Skeletal muscle satellite cell (primary cell): Measurements from ENCODE around the gene BID. TPM values are rescaled to one million over a fixed set of nuclear protein-coding genes. Genes with fewer than 3 reads are reported as not detected.
"Not testable (repeated sequence)": the region's sequence is repeated elsewhere in the genome, so short reads cannot be mapped to it uniquely, and the experiment has no call there.

Experiments used
- H3K27me3 ChIP-seq: 2 replicates; pipeline ENCODE4 v1.7.0; 2013; ENCODE audit warnings: low read length; ENCODE audit not compliant: control insufficient read depth, insufficient read depth
- H3K36me3 ChIP-seq: 2 replicates; pipeline ENCODE4 v1.7.0; 2013; ENCODE audit warnings: mild to moderate bottlenecking, control low read depth, low read length; ENCODE audit not compliant: insufficient read depth
- H3K4me1 ChIP-seq: 2 replicates; pipeline ENCODE4 v1.7.0; 2013; ENCODE audit warnings: low read length; ENCODE audit not compliant: control insufficient read depth, insufficient read depth
- H3K4me2 ChIP-seq: 2 replicates; pipeline ENCODE4 v1.7.0; 2013; ENCODE audit warnings: mild to moderate bottlenecking, low read length
- H3K4me3 ChIP-seq: 2 replicates; pipeline ENCODE4 v1.7.0; 2013; ENCODE audit warnings: low read length
- H3K9ac ChIP-seq: 2 replicates; pipeline ENCODE4 v1.7.0; 2013; ENCODE audit warnings: mild to moderate bottlenecking, low read depth, low read length, moderate library complexity
- H3K9me3 ChIP-seq: replicated peaks from 2 replicates; pipeline ENCODE4 v1.7.0; 2013; ENCODE audit warnings: mild to moderate bottlenecking, control low read depth, low read length
- small RNA-seq: library from RNA; depleted of rRNA; stranded (forward); fragments of <200 nt; gene quantifications from one replicate; pipeline ENCODE3, GENCODE V24; 2012

The BID gene

DNA sequence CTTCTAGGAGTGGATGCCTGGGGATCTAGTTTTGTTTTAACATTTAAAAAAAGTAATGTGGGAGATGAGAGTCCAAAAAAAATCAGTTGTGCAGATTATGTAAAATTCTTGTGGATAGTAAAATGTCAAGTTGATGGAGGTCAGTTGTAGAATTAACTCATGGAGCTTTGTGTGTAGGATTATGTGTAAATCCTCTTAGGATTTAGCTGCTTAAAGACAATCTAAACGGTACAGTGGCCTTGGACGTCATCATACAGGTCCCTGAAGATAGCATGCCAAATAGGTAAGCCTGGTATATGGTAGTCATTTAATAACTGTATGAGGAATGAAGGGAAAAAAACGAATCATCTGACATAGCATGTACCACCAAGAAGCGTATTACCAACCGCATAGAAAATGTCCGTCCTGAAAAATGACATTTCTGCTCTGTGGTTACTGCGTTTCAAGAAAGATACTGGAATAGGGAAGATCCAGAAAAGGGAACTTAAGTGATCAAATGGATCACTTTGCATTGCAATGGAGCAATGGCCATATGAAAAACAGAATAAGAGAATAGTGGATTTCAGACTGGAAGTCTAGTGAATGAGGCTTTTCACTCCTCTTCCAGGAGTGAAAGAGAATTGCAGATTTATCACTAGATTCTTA, 74.5 kb downstream of the BID start:
- Histone ChIP-seq H3K9me3 (no peaks in the 10 kb centered on the region), H3K36me3 (peaks cover 9% of the 10 kb centered on the region), H3K4me2 (no peak overlapping the region), H3K27me3 (no peaks in the 10 kb centered on the region), H3K9ac (no peak overlapping the region), H3K4me1 (no peaks in the 10 kb centered on the region), H3K4me3 (no peak overlapping the region)

DNA sequence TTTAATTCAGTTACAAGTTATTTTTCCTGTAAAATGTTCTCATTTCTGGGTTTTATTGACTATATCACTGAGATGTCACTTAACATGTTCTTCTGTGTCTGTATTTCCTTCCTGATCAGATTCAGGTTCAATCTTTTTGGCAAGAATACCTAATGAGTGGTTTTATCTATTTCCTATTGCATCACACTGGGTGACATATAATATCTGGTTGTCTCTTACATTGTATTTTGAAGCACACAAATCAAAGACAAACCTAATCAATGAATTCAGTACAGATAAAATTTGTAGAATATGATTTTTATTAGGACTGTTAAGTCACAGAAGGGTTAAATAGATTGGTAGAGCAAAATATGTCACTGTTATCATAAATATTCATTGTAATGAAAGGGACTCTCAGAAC, 75.3 kb downstream of the BID start:
- Histone ChIP-seq H3K4me1 (no peaks in the 10 kb centered on the region), H3K9ac (no peak overlapping the region), H3K4me2 (no peak overlapping the region), H3K9me3 (no peaks in the 10 kb centered on the region), H3K4me3 (no peak overlapping the region), H3K27me3 (no peaks in the 10 kb centered on the region), H3K36me3 (peaks cover 9% of the 10 kb centered on the region)

DNA sequence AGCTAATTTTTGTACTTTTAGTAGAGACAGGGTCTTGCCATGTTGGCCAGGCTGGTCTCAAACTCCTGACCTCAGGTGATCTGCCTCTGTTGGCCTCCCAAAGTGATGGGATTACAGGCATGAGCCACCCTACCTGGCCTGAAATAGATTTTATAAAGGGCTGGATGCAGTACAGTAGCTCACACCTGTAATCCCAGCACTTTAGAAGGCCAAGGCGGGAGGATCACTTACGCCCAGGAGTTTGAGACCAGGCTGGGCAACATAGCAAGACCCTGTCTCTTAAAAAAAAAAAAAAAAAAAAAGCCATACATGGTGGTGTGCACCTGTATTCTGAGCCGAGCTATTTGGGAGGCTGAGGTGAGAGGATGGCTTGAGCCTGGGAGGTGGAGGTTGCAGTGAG, 76.0 kb downstream of the BID start:
- not testable (repeated sequence) for H3K9me3 ChIP-seq, H3K4me2 ChIP-seq, H3K4me1 ChIP-seq, H3K36me3 ChIP-seq, H3K27me3 ChIP-seq, H3K9ac ChIP-seq, H3K4me3 ChIP-seq

- not testable (repeated sequence) for H3K36me3 ChIP-seq, H3K4me3 ChIP-seq, H3K9ac ChIP-seq, H3K4me2 ChIP-seq, H3K9me3 ChIP-seq, H3K27me3 ChIP-seq, H3K4me1 ChIP-seq
These were observed 77.1 kb downstream of the BID start for GRCh38 chr22:17697196-17697595.

GRCh38 chr22:17695986-17696385, 78.3 kb downstream of the BID start:
- Histone ChIP-seq H3K4me2 (no peak overlapping the region), H3K9ac (no peak overlapping the region), H3K9me3 (no peaks in the 10 kb centered on the region), H3K4me3 (no peak overlapping the region), H3K36me3 (peaks cover 9% of the 10 kb centered on the region), H3K4me1 (no peaks in the 10 kb centered on the region), H3K27me3 (no peaks in the 10 kb centered on the region)

GRCh38 chr22:17694752-17695151, 79.5 kb downstream of the BID start:
- Histone ChIP-seq H3K9me3 (no peaks in the 10 kb centered on the region), H3K4me3 (no peak overlapping the region), H3K4me2 (no peak overlapping the region), H3K27me3 (no peaks in the 10 kb centered on the region), H3K9ac (no peak overlapping the region), H3K4me1 (no peaks in the 10 kb centered on the region), H3K36me3 (peaks cover 9% of the 10 kb centered on the region)

- no peaks in the 10 kb centered on the region for H3K27me3 ChIP-seq
- H3K4me1 ChIP-seq: no peaks in the 10 kb centered on the region
- H3K4me2 ChIP-seq: no peak overlapping the region
- H3K9ac ChIP-seq: no peak overlapping the region
- H3K4me3 ChIP-seq: no peak overlapping the region
- no peaks in the 10 kb centered on the region for H3K9me3 ChIP-seq
- H3K36me3 ChIP-seq: peaks cover 9% of the 10 kb centered on the region
These were observed 80.1 kb downstream of the BID start for GRCh38 chr22:17694193-17694592.

DNA sequence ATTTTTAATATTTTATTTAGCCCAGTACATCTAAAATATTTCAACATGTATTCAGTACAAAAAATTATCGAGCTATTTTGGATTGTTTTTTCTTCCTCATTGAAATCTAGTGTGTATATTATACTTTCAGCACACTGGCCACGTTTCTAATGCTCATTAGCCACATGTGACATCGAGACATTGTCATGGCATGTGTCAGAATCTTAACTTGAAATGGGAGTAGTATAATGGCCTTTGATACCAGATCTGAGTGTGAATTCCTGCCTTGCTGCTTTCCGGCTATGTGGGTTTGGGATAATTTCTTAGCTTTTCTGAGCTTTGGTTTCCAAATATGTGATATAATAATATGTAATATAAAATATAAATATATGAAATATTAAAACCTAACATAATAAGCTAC, 81.4 kb downstream of the BID start:
- Histone ChIP-seq H3K4me1 (no peaks in the 10 kb centered on the region), H3K4me3 (no peak overlapping the region), H3K27me3 (no peaks in the 10 kb centered on the region), H3K9ac (no peak overlapping the region), H3K9me3 (no peaks in the 10 kb centered on the region), H3K36me3 (peaks cover 13% of the 10 kb centered on the region), H3K4me2 (no peak overlapping the region)

- Histone ChIP-seq H3K4me3 (no peak overlapping the region), H3K27me3 (no peaks in the 10 kb centered on the region), H3K9me3 (no peaks in the 10 kb centered on the region), H3K9ac (no peak overlapping the region), H3K4me2 (no peak overlapping the region), H3K36me3 (peaks cover 8% of the 10 kb centered on the region), H3K4me1 (no peaks in the 10 kb centered on the region)
These were observed 90.0 kb downstream of the BID start for GRCh38 chr22:17684245-17684644.

Small RNAs within 50 kb of the gene (small RNA-seq; reads per million reads assigned to genes)
- not detected for gene MIR3198-1
